Erythroblast (primary cell): ENCODE data around the gene PI3.

Experiments used
- DNase-seq, 2 experiments: peaks; one replicate each; lab custom pipeline; 2025; lab: John Stamatoyannopoulos, UW
- GATA1 ChIP-seq: IDR thresholded peaks from 2 replicates; pipeline ENCODE4 v1.6.1; 2011; ENCODE audit warnings: low read depth, mild to moderate bottlenecking, control low read depth, low read length, moderate library complexity
- POLR2A ChIP-seq: IDR thresholded peaks from 2 replicates; pipeline ENCODE4 v1.6.1; 2011; ENCODE audit warnings: mild to moderate bottlenecking, low read length

Gene PI3

GRCh38 chr20:45212836-45213235 lies 38.1 kb downstream of the PI3 start:
- TF ChIP-seq GATA1 (no peak), POLR2A (no peak)

DNA sequence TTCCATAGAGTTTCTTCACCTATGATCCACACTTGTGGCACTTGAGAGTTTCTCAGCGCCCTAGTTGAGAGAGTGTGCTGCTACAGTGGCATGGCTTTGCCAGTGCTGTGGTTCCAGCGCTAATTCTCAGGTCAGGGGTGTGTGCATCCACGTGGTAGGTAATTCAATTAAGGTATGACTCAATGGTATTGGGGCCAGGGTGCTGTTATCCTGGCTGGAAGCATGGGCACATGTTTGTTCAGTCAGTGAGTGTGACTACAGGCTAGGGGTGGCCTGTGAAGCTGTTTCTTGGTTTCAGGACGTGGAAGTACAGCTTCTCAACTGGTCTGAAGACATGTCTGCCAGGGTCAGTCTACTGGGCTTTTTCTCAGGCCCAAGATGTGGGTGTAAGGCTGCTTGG lies 43.4 kb downstream of the PI3 start:
- TF ChIP-seq GATA1 (no peak), POLR2A (no peak)
- DNase-seq: no peak

More at GRCh38 chr20:45212836-45213235, 38.1 kb downstream of the PI3 start:
- no peak for DNase-seq

DNA sequence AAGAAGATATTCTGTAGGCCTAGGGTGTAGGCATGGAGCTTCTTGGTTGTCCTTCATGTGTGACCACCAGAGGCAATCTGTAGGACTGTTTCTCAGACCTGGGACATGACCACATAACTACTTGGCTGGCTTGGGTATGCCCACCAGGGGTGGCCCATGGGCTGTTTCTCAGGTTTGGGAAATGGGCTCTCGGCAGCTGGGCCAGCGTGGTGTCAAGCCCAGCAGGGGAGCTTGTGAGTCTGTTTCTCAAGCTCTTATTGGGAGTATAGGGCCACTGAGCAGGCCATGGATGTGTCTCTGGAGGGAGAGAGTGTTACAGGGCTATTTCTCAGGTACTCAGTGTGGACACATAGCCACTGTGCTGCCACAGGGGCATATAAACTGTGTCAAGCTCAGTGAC lies 43.9 kb downstream of the PI3 start:
- TF ChIP-seq GATA1: no peak
- no peak for TF ChIP-seq POLR2A

DNA sequence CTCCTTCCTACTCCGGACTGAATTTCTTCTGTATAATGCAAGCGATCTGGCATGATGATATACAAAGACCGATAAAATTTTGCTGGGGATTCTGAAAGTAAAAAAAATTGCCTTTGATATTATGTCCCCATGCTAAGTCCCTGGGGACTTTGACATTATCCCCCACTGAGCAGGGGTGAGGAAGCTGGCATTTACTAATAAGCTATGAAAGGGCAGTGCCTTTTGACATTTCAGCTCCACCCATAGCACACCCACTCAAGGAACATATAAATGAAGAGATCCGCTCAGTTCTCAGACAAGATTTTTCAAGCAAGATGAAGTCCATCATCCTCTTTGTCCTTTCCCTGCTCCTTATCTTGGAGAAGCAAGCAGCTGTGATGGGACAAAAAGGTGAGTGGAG lies 46.4 kb downstream of the PI3 start, which contains the start of gene SEMG2:
TSS of gene SEMG2 (plus strand) at position 298 of the 400 bp plus-strand sequence. CDS start at position 315, 17 bp downstream.
- DNase-seq: no peak
- TF ChIP-seq GATA1 (no peak), POLR2A (no peak)

More for the DNA sequence above, 43.9 kb downstream of the PI3 start:
- DNase-seq: no peak

GRCh38 chr20:45223136-45223535 lies 48.4 kb downstream of the PI3 start:
- no peak for DNase-seq

More at GRCh38 chr20:45223136-45223535, 48.4 kb downstream of the PI3 start:
- no peak for TF ChIP-seq GATA1
